GM21576 (cell line): ENCODE measurements around the gene D2HGDH.
A peak's percentile ranks its signal among the peaks of the same experiment; 100 is the strongest.
"Not testable (repeated sequence)": the region's sequence is repeated elsewhere in the genome, so short reads cannot be mapped to it uniquely, and the experiment has no call there.

Experiments
- ATAC-seq: cut with Tn5 transposase; IDR thresholded peaks from one replicate; pipeline ENCODE4 v1.9.1; 2021; ENCODE audit warnings: mild to moderate bottlenecking, moderate library complexity; ENCODE audit not compliant: unreplicated experiment

Gene D2HGDH

GRCh38 chr2:241724975-241725870 is 9.2 kb upstream of the D2HGDH start:
- ATAC-seq, result no peak

GRCh38 chr2:241726459-241726858 is 8.0 kb upstream of the D2HGDH start:
- ATAC-seq, result no peak

- ATAC-seq, result no peak
Measured at GRCh38 chr2:241728000-241728399, 6.4 kb upstream of the D2HGDH start.

GRCh38 chr2:241728627-241729026 is 5.8 kb upstream of the D2HGDH start:
- ATAC-seq, result no peak

- no peak for ATAC-seq
Measured at GRCh38 chr2:241729868-241730267, 4.6 kb upstream of the D2HGDH start.

- no peak for ATAC-seq
Measured at GRCh38 chr2:241730671-241731293, 3.6 kb upstream of the D2HGDH start.

- ATAC-seq, result not testable (repeated sequence)
Measured at GRCh38 chr2:241732513-241733186, 1.8 kb upstream of the D2HGDH start.

GRCh38 chr2:241733391-241734207 is 831 bp upstream of the D2HGDH start:
- ATAC-seq, result no peak

- ATAC-seq, result peak; percentile 18
Measured at GRCh38 chr2:241734208-241734466, 293 bp upstream of the D2HGDH start.

- ATAC-seq, result no peak
Measured at GRCh38 chr2:241736111-241736510, 1.7 kb downstream of the D2HGDH start.

- ATAC-seq, result no peak
Measured at GRCh38 chr2:241738040-241738686, 3.7 kb downstream of the D2HGDH start.

GRCh38 chr2:241739177-241739576 is 4.7 kb downstream of the D2HGDH start:
- ATAC-seq, result no peak

- ATAC-seq, result no peak
Measured at GRCh38 chr2:241739651-241740050, 5.2 kb downstream of the D2HGDH start.

GRCh38 chr2:241741016-241741415 is 6.6 kb downstream of the D2HGDH start:
- no peak for ATAC-seq

GRCh38 chr2:241742320-241742939 is 8.0 kb downstream of the D2HGDH start:
- ATAC-seq, result no peak

- not testable (repeated sequence) for ATAC-seq
Measured at GRCh38 chr2:241743008-241743407, 8.6 kb downstream of the D2HGDH start.

- ATAC-seq, result no peak
Measured at GRCh38 chr2:241743620-241744019, 9.2 kb downstream of the D2HGDH start.

- no peak for ATAC-seq
Measured at GRCh38 chr2:241744028-241744754, 9.8 kb downstream of the D2HGDH start.

GRCh38 chr2:241745276-241745675 is 10.8 kb downstream of the D2HGDH start:
- ATAC-seq, result no peak

- ATAC-seq, result no peak
Measured at GRCh38 chr2:241746084-241746483, 11.7 kb downstream of the D2HGDH start.
